ENCODE results near the gene HYAL2. TPM values are rescaled to one million over a fixed set of nuclear protein-coding genes. Genes with fewer than 3 reads are reported as not detected.

HYAL2 gene
- total RNA-seq, 2 experiments from 2014 or later: 7.7 to 19.7 TPM

DNA sequence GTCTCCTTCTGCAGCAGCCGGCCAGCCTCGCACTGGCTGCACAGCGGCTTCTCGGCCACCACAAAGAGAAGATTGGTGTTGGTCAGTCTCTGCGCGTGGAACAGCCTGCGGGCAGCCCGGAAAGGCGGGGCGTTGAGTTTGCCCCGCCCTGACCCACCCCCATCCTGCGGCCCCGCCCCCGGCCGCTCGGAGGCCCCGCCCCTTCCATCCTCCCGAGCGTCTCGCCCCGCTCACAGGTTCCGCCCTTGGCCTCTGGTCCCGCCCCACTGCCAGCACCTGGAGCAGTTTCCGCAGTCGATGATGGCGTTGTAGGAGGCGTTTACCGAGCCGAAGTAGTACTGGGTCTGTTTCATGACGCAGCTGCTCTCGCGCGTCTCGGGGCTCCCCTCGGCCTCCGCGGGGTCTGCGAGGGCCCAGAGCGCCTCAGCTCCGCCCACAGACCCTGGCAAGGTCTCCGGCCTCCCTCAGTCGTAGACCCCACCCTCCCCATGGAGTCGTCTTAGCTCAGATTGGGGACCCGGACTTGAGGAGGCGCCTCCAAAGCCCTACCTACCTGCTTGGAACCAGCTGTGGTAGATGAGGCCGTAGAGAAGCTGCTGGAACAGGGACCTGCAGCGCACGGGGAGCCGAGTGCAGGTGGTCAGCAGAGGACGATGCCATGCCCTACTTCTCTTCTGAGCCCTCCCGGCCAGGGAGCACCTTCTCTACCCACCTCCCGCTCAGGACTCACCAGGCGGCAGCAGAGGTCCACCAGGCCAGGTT is 42.7 kb upstream of the HYAL2 start:
- Histone ChIP-seq H3K4me1 (ENCODE audit: insufficient read depth, low read length, poor library complexity, severe bottlenecking) (peaks cover 7% of the 10 kb centered on the region), H3K4me3 (ENCODE audit: low read depth, low read length, poor library complexity, severe bottlenecking) (peak overlapping the region; percentile 72), H3K4me2 (ENCODE audit: low read length) (peak overlapping the region; percentile 92), H4K20me1 (ENCODE audit: insufficient read depth, low read length) (no peaks in the 10 kb centered on the region), H3K27ac (ENCODE audit: low read depth, low read length, poor library complexity, severe bottlenecking) (no peak overlapping the region), H2AFZ (ENCODE audit: low read length) (peak overlapping the region; percentile 91), H3K79me2 (ENCODE audit: insufficient read depth, low read depth, low read length) (no peaks in the 10 kb centered on the region), H3K9me3 (ENCODE audit: low read length) (no peaks in the 10 kb centered on the region), H3K36me3 (ENCODE audit: insufficient read depth, low read length) (no peaks in the 10 kb centered on the region), H3K9me2 (ENCODE audit: insufficient read depth, low read length) (no peaks in the 10 kb centered on the region)
- POLR2A ChIA-PET: interaction anchor here (0.6 to 0.8 kb wide), 4 partner anchors 11 to 360 kb away, joined by 3 to 5 read pairs (median 4); no protein-coding TSS in a partner anchor
- CTCF ChIA-PET (ENCODE audit: unreplicated experiment): interaction anchor here (0.8 kb wide), 1 partner anchor 177 kb away, joined by 3 read pairs; no protein-coding TSS in a partner anchor
- TF ChIP-seq CTCF (conservative IDR thresholded peaks at IDR 0.05; ENCODE audit: low read length) (0 out of 2 replicates have a peak, but pooled peaks have one; percentile 39), EZH2phosphoT487 (IDR thresholded peaks at IDR 0.05; ENCODE audit: borderline replicate concordance, low read depth, low read length) (no peak)
- DNase-seq (ENCODE audit: low spot score): peak; percentile 95
- intact Hi-C loops (cut with micrococcal nuclease; ENCODE audit: unreplicated experiment): no loop called here
- BruUV-seq (replicated peaks): no TSS peak

- no peak for DNase-seq (ENCODE audit: low spot score)
- peaks cover 13% of the 10 kb centered on the region for H3K4me1 ChIP-seq (ENCODE audit: insufficient read depth, low read length, poor library complexity, severe bottlenecking)
- intact Hi-C loops (cut with micrococcal nuclease; ENCODE audit: unreplicated experiment): no loop called here
- H3K27ac ChIP-seq (ENCODE audit: low read depth, low read length, poor library complexity, severe bottlenecking): no peak overlapping the region
- ChIA-PET CTCF (ENCODE audit: unreplicated experiment) (interaction anchor here (0.6 kb wide), 2 partner anchors 15 to 204 kb away, joined by 4 to 5 read pairs; partner anchors contain the start of gene HEMK1), POLR2A (no interaction called here)
- TF ChIP-seq EZH2phosphoT487 (IDR thresholded peaks at IDR 0.05; ENCODE audit: borderline replicate concordance, low read depth, low read length): no peak
- TF ChIP-seq CTCF (conservative IDR thresholded peaks at IDR 0.05; ENCODE audit: low read length): no peak
- no peaks in the 10 kb centered on the region for H3K36me3 ChIP-seq (ENCODE audit: insufficient read depth, low read length)
- BruUV-seq (replicated peaks): no TSS peak
- H3K9me2 ChIP-seq (ENCODE audit: insufficient read depth, low read length): no peaks in the 10 kb centered on the region
- no peaks in the 10 kb centered on the region for H3K79me2 ChIP-seq (ENCODE audit: insufficient read depth, low read depth, low read length)
- no peaks in the 10 kb centered on the region for H3K9me3 ChIP-seq (ENCODE audit: low read length)
- peak overlapping the region; percentile 92; the same call in 1 of the 2 replicates for H3K4me2 ChIP-seq (ENCODE audit: low read length)
- H4K20me1 ChIP-seq (ENCODE audit: insufficient read depth, low read length): no peaks in the 10 kb centered on the region
- H2AFZ ChIP-seq (ENCODE audit: low read length): no peak overlapping the region
- H3K4me3 ChIP-seq (ENCODE audit: low read depth, low read length, poor library complexity, severe bottlenecking): peak overlapping the region; percentile 72
Observed at GRCh38 chr3:50364573-50365079, 42.1 kb upstream of the HYAL2 start.
